ENCODE results near the gene POLE. TPM values are rescaled to one million over a fixed set of nuclear protein-coding genes. Genes with fewer than 3 reads are reported as not detected.

The POLE gene
- total and polyA plus RNA-seq, 2 donors from 2014 or later = 5.3 to 23.0 TPM

DNA sequence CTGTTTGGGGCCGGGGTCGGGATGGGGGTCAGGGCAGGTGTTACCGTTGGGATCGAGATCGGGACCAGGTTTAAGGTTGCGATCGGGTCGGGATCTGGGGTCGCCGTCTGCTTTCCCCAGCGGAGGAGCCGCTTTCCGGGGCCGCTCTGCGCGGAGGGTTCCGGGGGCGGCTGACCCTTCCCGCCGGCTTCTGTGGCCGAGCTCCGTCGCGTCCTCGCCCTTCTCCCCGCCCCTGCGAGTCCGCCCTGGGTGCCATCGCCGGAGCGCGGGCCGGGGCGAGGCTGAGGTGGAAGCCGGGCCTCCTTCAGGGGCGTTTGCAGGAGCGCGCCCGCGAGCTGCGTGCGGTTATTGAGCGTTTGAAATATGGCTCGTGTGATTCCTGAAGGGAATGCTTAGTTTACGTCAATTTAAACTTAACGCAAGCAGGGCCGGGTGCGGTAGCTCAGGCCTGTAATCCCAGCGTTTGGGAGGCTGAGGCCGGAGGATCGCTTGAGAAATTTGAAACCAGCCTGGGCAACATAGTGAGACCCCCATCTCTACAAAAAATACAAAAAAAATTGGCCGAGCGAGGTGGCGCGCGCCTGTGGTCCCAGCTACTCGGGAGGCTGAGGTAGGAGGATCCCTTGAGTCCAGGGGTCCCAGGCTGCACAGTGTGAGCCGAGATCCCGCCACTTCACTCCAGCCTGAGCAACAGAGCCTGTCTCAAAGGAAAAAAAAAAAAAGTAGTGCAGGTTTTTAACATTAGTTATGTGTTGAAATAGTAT, 24.1 kb upstream of the POLE start:
- Histone ChIP-seq H3K4me3 (ENCODE audit: low read length in 3 of 3) (peak overlapping the region; percentile 44 to 79 (median 68)), H3K27ac (ENCODE audit: low read depth in 2 of 2, low read length in 2 of 2) (no peak overlapping the region), H3K9ac (ENCODE audit: low read length in 3 of 3) (peak overlapping the region in 2 of 3 donors; percentile 48 to 51), H3K4me1 (ENCODE audit: control insufficient read depth in 2 of 3, insufficient read depth in 2 of 3, low read depth in 1 of 3, low read length in 3 of 3) (peaks cover 0 to 2% (median 0%) of the 10 kb centered on the region in 3 donors), H3K27me3 (ENCODE audit: control insufficient read depth, insufficient read depth, low read length) (no peaks in the 10 kb centered on the region), H3K9me3 (ENCODE audit: control insufficient read depth in 2 of 3, insufficient read depth in 1 of 3, low read length in 3 of 3) (no peaks in the 10 kb centered on the region), H3K36me3 (ENCODE audit: control insufficient read depth in 2 of 3, insufficient read depth in 3 of 3, low read length in 3 of 3) (peaks cover 0 to 8% (median 2%) of the 10 kb centered on the region in 3 donors)
- FAIRE-seq = no peak
- TF ChIP-seq, protein P1, sequence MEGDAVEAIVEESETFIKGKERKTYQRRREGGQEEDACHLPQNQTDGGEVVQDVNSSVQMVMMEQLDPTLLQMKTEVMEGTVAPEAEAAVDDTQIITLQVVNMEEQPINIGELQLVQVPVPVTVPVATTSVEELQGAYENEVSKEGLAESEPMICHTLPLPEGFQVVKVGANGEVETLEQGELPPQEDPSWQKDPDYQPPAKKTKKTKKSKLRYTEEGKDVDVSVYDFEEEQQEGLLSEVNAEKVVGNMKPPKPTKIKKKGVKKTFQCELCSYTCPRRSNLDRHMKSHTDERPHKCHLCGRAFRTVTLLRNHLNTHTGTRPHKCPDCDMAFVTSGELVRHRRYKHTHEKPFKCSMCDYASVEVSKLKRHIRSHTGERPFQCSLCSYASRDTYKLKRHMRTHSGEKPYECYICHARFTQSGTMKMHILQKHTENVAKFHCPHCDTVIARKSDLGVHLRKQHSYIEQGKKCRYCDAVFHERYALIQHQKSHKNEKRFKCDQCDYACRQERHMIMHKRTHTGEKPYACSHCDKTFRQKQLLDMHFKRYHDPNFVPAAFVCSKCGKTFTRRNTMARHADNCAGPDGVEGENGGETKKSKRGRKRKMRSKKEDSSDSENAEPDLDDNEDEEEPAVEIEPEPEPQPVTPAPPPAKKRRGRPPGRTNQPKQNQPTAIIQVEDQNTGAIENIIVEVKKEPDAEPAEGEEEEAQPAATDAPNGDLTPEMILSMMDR (IDR thresholded peaks at IDR 0.05; ENCODE audit: borderline replicate concordance, extremely low read depth, insufficient read depth) = no peak
- peak in 4 of 5 donors; percentile 9 to 80 (median 41) for DNase-seq
- intact Hi-C loops (cut with DNase I) = no loop called here

DNA sequence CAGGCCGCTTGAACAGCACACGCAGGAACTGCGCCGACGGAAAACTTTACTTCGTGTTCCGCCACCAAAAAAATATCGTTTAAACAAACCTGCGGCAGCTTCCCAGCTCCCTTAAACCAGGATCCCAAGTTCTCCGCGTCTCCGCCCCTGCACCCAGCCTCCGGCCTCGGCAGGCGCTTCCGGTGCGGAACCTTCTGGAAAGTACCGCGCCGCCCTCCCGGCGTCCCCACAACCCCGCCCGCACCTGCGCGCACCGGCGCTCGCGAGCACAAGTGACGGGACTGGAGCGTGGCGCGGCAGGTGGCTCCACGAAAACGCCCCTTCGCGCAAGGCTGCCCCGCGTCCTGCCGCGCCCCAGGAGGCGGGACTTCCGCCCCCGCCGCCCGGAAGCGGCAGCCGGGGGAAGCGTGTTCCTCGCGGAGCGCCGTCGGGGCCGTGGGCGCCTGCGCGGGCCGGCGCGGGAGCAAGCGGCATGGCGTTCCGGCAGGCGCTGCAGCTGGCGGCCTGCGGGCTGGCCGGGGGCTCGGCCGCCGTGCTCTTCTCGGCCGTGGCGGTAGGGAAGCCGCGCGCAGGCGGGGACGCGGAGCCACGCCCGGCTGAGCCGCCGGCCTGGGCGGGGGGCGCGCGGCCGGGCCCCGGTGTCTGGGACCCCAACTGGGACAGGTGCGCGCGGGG, 23.4 kb upstream of the POLE start, which contains the start of gene PGAM5:
Gene PGAM5 (plus strand): TSS at position 438 of the 675 bp plus-strand sequence. CDS start 35 bp downstream, at position 473.
- Histone ChIP-seq H3K9ac (ENCODE audit: low read length in 3 of 3) (peak within 1 kb of the TSS; percentile 40 to 96 (median 87)), H3K27ac (ENCODE audit: low read depth in 2 of 2, low read length in 2 of 2) (peak within 1 kb of the TSS; percentile 82 to 93), H3K36me3 (ENCODE audit: control insufficient read depth in 2 of 3, insufficient read depth in 3 of 3, low read length in 3 of 3) (peaks cover 0 to 5% (median 2%) of the 10 kb centered on the region in 3 donors), H3K9me3 (ENCODE audit: control insufficient read depth in 2 of 3, insufficient read depth in 1 of 3, low read length in 3 of 3) (no peaks in the 10 kb centered on the region), H3K4me1 (ENCODE audit: control insufficient read depth in 2 of 3, insufficient read depth in 2 of 3, low read depth in 1 of 3, low read length in 3 of 3) (peaks cover 0 to 2% (median 0%) of the 10 kb centered on the region in 3 donors), H3K27me3 (ENCODE audit: control insufficient read depth, insufficient read depth, low read length) (no peaks in the 10 kb centered on the region), H3K4me3 (ENCODE audit: low read length in 3 of 3) (peak within 1 kb of the TSS; percentile 63 to 88 (median 82))
- intact Hi-C loops (cut with DNase I) = no loop called here
- TF ChIP-seq, protein P1 (IDR thresholded peaks at IDR 0.05; ENCODE audit: borderline replicate concordance, extremely low read depth, insufficient read depth) = no peak
- no peak for FAIRE-seq
- peak; percentile 83 to 96 (median 92) for DNase-seq

DNA sequence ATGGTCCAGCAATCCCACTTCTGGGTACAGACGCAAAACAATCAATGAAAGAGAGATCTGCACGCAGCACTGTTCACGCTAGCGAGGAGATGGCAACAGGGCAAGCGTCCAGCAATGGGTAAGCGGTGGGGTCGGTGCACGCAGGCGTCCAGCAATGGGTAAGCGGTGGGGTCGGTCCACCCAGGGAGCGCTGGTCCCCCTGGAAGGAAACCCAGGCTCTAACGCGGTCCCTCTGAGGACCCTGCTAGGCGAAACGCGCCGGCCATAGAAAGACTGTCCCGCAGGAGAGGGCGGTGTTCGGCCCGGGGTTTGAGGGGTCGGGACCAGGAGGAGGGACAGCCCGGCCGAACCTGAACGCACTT, 22.9 kb upstream of the POLE start:
- intact Hi-C loops (cut with DNase I) = no loop called here

More for the DNA sequence above, 22.9 kb upstream of the POLE start:
- peaks cover 0 to 2% (median 0%) of the 10 kb centered on the region in 3 donors for H3K4me1 ChIP-seq (ENCODE audit: control insufficient read depth in 2 of 3, insufficient read depth in 2 of 3, low read depth in 1 of 3, low read length in 3 of 3)
- peak overlapping the region; percentile 63 to 88 (median 82) for H3K4me3 ChIP-seq (ENCODE audit: low read length in 3 of 3)
- peak overlapping the region; percentile 82 to 93 for H3K27ac ChIP-seq (ENCODE audit: low read depth in 2 of 2, low read length in 2 of 2)
- TF ChIP-seq, protein P1 (IDR thresholded peaks at IDR 0.05; ENCODE audit: borderline replicate concordance, extremely low read depth, insufficient read depth) = no peak
- peak overlapping the region; percentile 40 to 96 (median 87) for H3K9ac ChIP-seq (ENCODE audit: low read length in 3 of 3)
- H3K27me3 ChIP-seq (ENCODE audit: control insufficient read depth, insufficient read depth, low read length) = no peaks in the 10 kb centered on the region
- FAIRE-seq (no peak), DNase-seq (peak in 2 of 5 donors; percentile 30 to 82)
- H3K36me3 ChIP-seq (ENCODE audit: control insufficient read depth in 2 of 3, insufficient read depth in 3 of 3, low read length in 3 of 3) = peaks cover 0 to 5% (median 2%) of the 10 kb centered on the region in 3 donors
- no peaks in the 10 kb centered on the region for H3K9me3 ChIP-seq (ENCODE audit: control insufficient read depth in 2 of 3, insufficient read depth in 1 of 3, low read length in 3 of 3)

Data from kidney (tissue), 14 donors.